Measurements from ENCODE around the gene TFEB.
"Not testable (repeated sequence)": the region's sequence is repeated elsewhere in the genome, so short reads cannot be mapped to it uniquely, and the experiment has no call there.

The TFEB gene

DNA sequence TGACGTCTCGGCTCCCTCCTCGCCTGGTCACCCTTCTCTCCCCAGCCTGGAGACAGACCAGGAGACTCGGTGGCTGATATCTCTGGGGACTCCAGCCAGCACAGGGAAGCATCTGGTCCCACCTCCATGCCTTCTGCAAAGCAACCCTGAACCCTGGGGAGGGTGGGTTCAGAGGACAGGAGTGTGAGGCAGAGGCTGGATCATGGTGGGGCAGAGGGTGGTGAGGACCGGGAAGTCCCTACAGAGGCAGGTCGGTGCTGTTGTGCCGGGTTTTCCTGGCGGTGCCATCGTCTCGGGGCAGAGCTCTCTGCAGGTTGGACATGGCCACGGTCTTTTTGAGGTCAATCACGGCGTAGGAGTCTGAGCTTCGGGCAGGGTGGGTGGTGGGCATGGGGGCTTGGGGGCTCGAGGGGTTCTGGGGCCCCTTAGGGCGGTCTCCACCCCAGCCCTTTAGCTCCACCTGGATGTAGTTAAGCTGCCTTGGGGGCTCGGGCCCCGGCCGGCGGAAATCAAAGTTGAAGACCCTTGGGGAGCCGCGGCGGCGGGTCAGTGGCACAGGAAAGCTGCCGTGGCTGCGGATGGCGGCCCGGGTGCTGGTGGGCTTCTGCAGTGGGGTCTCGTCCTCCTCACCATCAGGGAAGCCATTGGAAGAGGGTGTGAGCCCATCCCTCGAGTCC, 35.1 kb upstream of the TFEB start:
- ATAC-seq (no peak), DNase-seq (no peak)
- Mint-ChIP-seq H3K27ac (no peak overlapping the region), H3K9me3 (no peaks in the 10 kb centered on the region), H3K4me3 (no peak overlapping the region), H3K4me1 (peaks cover 17% of the 10 kb centered on the region), H3K27me3 (no peaks in the 10 kb centered on the region)

DNA sequence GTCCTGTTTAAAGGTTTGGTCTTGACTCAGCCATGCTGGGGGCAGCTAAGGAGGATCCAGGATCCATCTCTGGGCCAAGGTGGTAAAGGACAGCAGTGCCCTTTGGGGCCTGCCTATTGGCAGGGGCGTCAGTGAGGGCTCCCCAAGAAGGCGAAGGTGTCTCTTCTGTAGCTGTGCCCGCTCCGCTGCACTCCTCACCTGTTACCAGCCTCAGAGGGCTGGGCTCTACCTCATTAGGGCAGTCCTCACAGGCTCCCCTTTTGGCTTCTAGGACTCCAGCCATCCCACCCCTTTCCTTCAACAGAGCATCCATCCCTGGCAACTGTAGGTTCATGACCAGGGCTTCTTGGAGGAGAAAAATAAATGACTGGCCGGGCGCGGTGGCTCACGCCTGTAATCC, 34.0 kb upstream of the TFEB start:
- Mint-ChIP-seq H3K27ac (peak overlapping the region in 1 of 2 donors; percentile 57), H3K27me3 (no peaks in the 10 kb centered on the region), H3K9me3 (no peaks in the 10 kb centered on the region), H3K4me3 (no peak overlapping the region), H3K4me1 (peaks cover 17% of the 10 kb centered on the region)
- ATAC-seq, result no peak
- no peak for DNase-seq

DNA sequence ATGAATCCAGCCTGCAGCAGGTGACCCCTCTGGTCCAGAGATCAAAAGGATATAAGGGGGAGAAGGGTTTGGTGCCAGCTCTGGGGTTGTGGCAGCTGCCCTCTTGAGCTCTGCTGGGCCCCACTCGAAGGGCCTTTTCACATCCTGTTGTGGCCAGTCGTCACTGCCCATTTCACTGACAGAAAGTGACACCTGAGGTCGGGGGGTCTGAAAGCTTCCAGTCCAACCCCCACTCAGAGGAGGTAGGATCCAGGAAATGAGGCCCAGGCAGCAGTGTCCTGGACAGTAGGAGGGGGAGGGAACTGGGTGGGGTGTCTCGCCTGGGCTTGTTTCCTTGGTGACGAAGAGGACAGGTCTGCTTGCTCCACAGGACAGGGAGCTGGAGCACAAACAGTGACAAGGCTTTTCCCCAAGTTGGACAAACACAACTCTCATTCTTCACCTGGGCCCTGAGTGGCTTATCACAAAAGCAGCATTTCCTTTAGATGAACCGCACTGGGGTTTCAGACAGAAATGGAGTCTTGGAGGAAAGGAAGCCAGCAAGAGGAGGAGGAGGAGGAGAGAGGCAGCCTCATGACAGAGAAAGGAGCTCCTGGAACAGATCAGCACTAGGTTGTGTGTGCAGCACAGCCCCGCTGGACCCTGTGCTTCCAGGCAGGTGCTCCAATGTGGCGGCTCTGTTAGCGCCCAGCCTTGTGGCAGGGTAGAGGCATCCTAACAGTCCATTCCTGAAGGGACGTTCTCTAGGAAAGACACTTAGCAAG, 33.3 kb upstream of the TFEB start:
- peak; percentile 50 for ATAC-seq

GRCh38 chr6:41767112-41767833, 31.9 kb upstream of the TFEB start:
- no peaks in the 10 kb centered on the region for H3K9me3 Mint-ChIP-seq
- DNase-seq (no peak), ATAC-seq (no peak)
- no peaks in the 10 kb centered on the region for H3K27me3 Mint-ChIP-seq
- H3K4me3 Mint-ChIP-seq, result no peak overlapping the region
- H3K27ac Mint-ChIP-seq, result peak overlapping the region in 1 of 2 donors; percentile 62
- peaks cover 17% of the 10 kb centered on the region for H3K4me1 Mint-ChIP-seq

More for the DNA sequence above, 33.3 kb upstream of the TFEB start:
- H3K27ac Mint-ChIP-seq, result peak overlapping the region; percentile 42 to 90
- peak overlapping the region in 1 of 2 donors; percentile 12 for H3K4me3 Mint-ChIP-seq
- no peaks in the 10 kb centered on the region for H3K9me3 Mint-ChIP-seq
- H3K4me1 Mint-ChIP-seq, result peaks cover 17% of the 10 kb centered on the region
- no peak for DNase-seq
- no peaks in the 10 kb centered on the region for H3K27me3 Mint-ChIP-seq

- not testable (repeated sequence) for DNase-seq, H3K4me3 Mint-ChIP-seq, H3K27me3 Mint-ChIP-seq, ATAC-seq, H3K9me3 Mint-ChIP-seq
- peaks cover 17% of the 10 kb centered on the region for H3K4me1 Mint-ChIP-seq
- H3K27ac Mint-ChIP-seq, result peak overlapping the region in 1 of 2 donors; percentile 3
Observed at GRCh38 chr6:41766043-41766664, 30.7 kb upstream of the TFEB start.

- no peaks in the 10 kb centered on the region for H3K27me3 Mint-ChIP-seq
- no peak for ATAC-seq
- DNase-seq, result no peak
- H3K27ac Mint-ChIP-seq, result peak overlapping the region in 1 of 2 donors; percentile 62
- peaks cover 6% of the 10 kb centered on the region for H3K4me1 Mint-ChIP-seq
- no peak overlapping the region for H3K4me3 Mint-ChIP-seq
- H3K9me3 Mint-ChIP-seq, result no peaks in the 10 kb centered on the region
Observed at GRCh38 chr6:41763470-41763869, 28.1 kb upstream of the TFEB start.

- ATAC-seq (no peak), DNase-seq (no peak)
- peaks cover 11% of the 10 kb centered on the region for H3K4me1 Mint-ChIP-seq
- H3K27ac Mint-ChIP-seq, result no peak overlapping the region
- no peaks in the 10 kb centered on the region for H3K9me3 Mint-ChIP-seq
- H3K4me3 Mint-ChIP-seq, result no peak overlapping the region
- H3K27me3 Mint-ChIP-seq, result no peaks in the 10 kb centered on the region
Observed at GRCh38 chr6:41759905-41760579, 24.6 kb upstream of the TFEB start.

GRCh38 chr6:41759106-41759904, 23.9 kb upstream of the TFEB start:
- DNase-seq, result no peak
- Mint-ChIP-seq H3K4me3 (no peak overlapping the region), H3K4me1 (peaks cover 11% of the 10 kb centered on the region), H3K27ac (no peak overlapping the region), H3K9me3 (no peaks in the 10 kb centered on the region), H3K27me3 (peaks cover under 1% of the 10 kb centered on the region)
- no peak for ATAC-seq

- Mint-ChIP-seq H3K4me3 (no peak overlapping the region), H3K4me1 (peaks cover 11% of the 10 kb centered on the region), H3K9me3 (no peaks in the 10 kb centered on the region), H3K27me3 (peaks cover 7% of the 10 kb centered on the region), H3K27ac (no peak overlapping the region)
- ATAC-seq (no peak), DNase-seq (no peak)
Observed at GRCh38 chr6:41758641-41759035, 23.2 kb upstream of the TFEB start.

GRCh38 chr6:41757931-41758640, 22.7 kb upstream of the TFEB start:
- ATAC-seq (no peak), DNase-seq (no peak)
- peaks cover 13% of the 10 kb centered on the region for H3K27me3 Mint-ChIP-seq

GRCh38 chr6:41757271-41757670, 21.9 kb upstream of the TFEB start:
- Mint-ChIP-seq H3K27me3 (peaks cover 13% of the 10 kb centered on the region), H3K9me3 (no peaks in the 10 kb centered on the region), H3K27ac (no peak overlapping the region), H3K4me3 (no peak overlapping the region), H3K4me1 (peaks cover 11% of the 10 kb centered on the region)
- ATAC-seq, result no peak
- DNase-seq, result no peak

More at GRCh38 chr6:41757931-41758640, 22.7 kb upstream of the TFEB start:
- no peak overlapping the region for H3K4me3 Mint-ChIP-seq
- peak overlapping the region in 1 of 2 donors; percentile 20 for H3K27ac Mint-ChIP-seq
- H3K4me1 Mint-ChIP-seq, result peaks cover 11% of the 10 kb centered on the region
- no peaks in the 10 kb centered on the region for H3K9me3 Mint-ChIP-seq

DNA sequence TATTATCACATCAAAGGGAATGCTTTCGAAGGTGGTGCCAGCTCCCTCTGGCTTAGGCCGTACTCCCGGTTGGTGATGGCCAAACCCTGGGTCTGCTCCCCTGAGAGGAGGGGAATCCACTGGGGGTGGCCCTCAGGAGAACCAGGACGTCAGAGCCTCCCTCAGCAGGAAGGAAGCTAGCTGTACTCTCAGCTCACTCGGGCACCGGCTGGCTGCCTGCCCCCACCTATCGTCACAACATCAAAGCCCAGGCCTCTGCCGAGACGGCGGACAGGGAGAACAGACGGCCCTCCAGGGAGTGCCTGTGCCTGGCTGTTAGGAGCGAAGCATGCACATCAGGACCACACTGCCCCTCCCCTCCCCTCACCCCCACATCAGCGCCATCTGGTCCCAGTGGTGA, 20.9 kb upstream of the TFEB start:
- ATAC-seq (peak; percentile 59), DNase-seq (no peak)
- H3K27me3 Mint-ChIP-seq, result peaks cover 13% of the 10 kb centered on the region
- no peak overlapping the region for H3K27ac Mint-ChIP-seq
- peaks cover 11% of the 10 kb centered on the region for H3K4me1 Mint-ChIP-seq
- no peaks in the 10 kb centered on the region for H3K9me3 Mint-ChIP-seq
- no peak overlapping the region for H3K4me3 Mint-ChIP-seq

DNA sequence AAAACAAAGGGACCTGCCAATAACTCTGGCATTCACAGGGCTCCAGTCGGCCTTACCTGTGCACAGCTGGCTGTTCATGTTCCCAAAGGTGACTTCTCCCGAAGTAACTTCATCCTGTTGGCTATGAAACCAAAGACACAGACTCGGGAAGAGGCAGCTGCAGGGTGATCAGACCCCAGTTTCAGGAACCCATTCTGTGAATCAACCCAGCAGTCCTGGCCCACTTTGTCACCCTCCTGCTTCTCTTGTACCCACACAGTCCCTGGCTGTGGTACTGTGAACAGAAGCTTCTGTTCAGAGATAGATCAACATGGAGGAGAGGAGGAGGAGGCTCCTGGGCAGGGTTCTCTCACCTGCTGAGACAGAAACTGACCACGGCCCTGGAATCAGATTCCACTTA, 20.5 kb upstream of the TFEB start:
- DNase-seq (no peak), ATAC-seq (no peak)
- no peak overlapping the region for H3K4me3 Mint-ChIP-seq
- H3K9me3 Mint-ChIP-seq, result no peaks in the 10 kb centered on the region
- H3K4me1 Mint-ChIP-seq, result peaks cover 11% of the 10 kb centered on the region
- H3K27ac Mint-ChIP-seq, result no peak overlapping the region
- H3K27me3 Mint-ChIP-seq, result peaks cover 13% of the 10 kb centered on the region

- no peak overlapping the region for H3K27ac Mint-ChIP-seq
- H3K4me3 Mint-ChIP-seq, result no peak overlapping the region
- DNase-seq (no peak), ATAC-seq (no peak)
- no peaks in the 10 kb centered on the region for H3K9me3 Mint-ChIP-seq
- no peaks in the 10 kb centered on the region for H3K4me1 Mint-ChIP-seq
- peaks cover 13% of the 10 kb centered on the region for H3K27me3 Mint-ChIP-seq
Observed at GRCh38 chr6:41750374-41750773, 15.0 kb upstream of the TFEB start.

Measured in stimulated activated naive CD8-positive, alpha-beta T cell treated with anti-CD3 and anti-CD28 coated beads, Interleukin-15, amount 100 ng/mL, for 72 hours (primary cell).